Endometrial microvascular endothelial cells (primary cell): Measurements from ENCODE around the gene CEP19. TPM values are rescaled to one million over a fixed set of nuclear protein-coding genes. Genes with fewer than 3 reads are reported as not detected.

Experiments used
- in situ Hi-C: cut with HindIII; loops from 2 replicates; pipeline ENCODE4 v1.10.0; 2017; ENCODE audit warnings: low sequenced_read_pairs, low pct_unique_long_range_greater_than_20kb; ENCODE audit errors: inconsistent ontology term
- total RNA-seq: library from RNA; depleted of rRNA; stranded (reverse); fragments of >200 nt; gene quantifications from one replicate; pipeline ENCODE4 v1.2.3, GENCODE V29; 2015; ENCODE audit errors: inconsistent ontology term

Gene CEP19
- total RNA-seq, 1 donor from 2014 or later = 1.3 TPM

GRCh38 chr3:196712514-196713413 is 714 bp upstream of the CEP19 start:
- in situ Hi-C loops = no loop called here

GRCh38 chr3:196708467-196708866 is 3.6 kb downstream of the CEP19 start:
- in situ Hi-C loops = no loop called here

- in situ Hi-C loops = no loop called here
These were observed 4.5 kb downstream of the CEP19 start for GRCh38 chr3:196707566-196707965.

GRCh38 chr3:196706731-196707130 is 5.3 kb downstream of the CEP19 start:
- in situ Hi-C loops = no loop called here

GRCh38 chr3:196706327-196706726 is 5.7 kb downstream of the CEP19 start:
- in situ Hi-C loops = no loop called here

- in situ Hi-C loops = no loop called here
These were observed 11.2 kb downstream of the CEP19 start for GRCh38 chr3:196700801-196701200.

- in situ Hi-C loops = no loop called here
These were observed 12.3 kb downstream of the CEP19 start for GRCh38 chr3:196699749-196700148.

- in situ Hi-C loops = no loop called here
These were observed 14.8 kb downstream of the CEP19 start for GRCh38 chr3:196697270-196697669.

GRCh38 chr3:196695849-196696226 is 16.2 kb downstream of the CEP19 start:
- in situ Hi-C loops = no loop called here

GRCh38 chr3:196694941-196695848 is 16.9 kb downstream of the CEP19 start:
- in situ Hi-C loops = no loop called here

- in situ Hi-C loops = no loop called here
These were observed 17.8 kb downstream of the CEP19 start for GRCh38 chr3:196694202-196694638.

- in situ Hi-C loops = no loop called here
These were observed 20.7 kb downstream of the CEP19 start for GRCh38 chr3:196691386-196691785.

- in situ Hi-C loops = no loop called here
These were observed 21.9 kb downstream of the CEP19 start for GRCh38 chr3:196689941-196690660.

- in situ Hi-C loops = no loop called here
These were observed 23.7 kb downstream of the CEP19 start for GRCh38 chr3:196688349-196688748.

GRCh38 chr3:196686436-196686835 is 25.6 kb downstream of the CEP19 start:
- in situ Hi-C loops = no loop called here

GRCh38 chr3:196684548-196685407 is 27.3 kb downstream of the CEP19 start:
- in situ Hi-C loops = no loop called here

- in situ Hi-C loops = no loop called here
These were observed 34.1 kb downstream of the CEP19 start for GRCh38 chr3:196677931-196678330.

GRCh38 chr3:196677353-196677752 is 34.7 kb downstream of the CEP19 start:
- in situ Hi-C loops = no loop called here
